Measurements from ENCODE around the gene NOL4L. TPM values are rescaled to one million over a fixed set of nuclear protein-coding genes. Genes with fewer than 3 reads are reported as not detected.

The NOL4L gene
- total RNA-seq, 1 donor from 2014 or later = 44.1 TPM

- no peak for DNase-seq (ENCODE audit: low read depth)
- no peak for TF ChIP-seq CTCF (conservative IDR thresholded peaks at IDR 0.05; ENCODE audit: low read depth, low read length)
- no peak overlapping the region for H3K4me3 ChIP-seq (ENCODE audit: low read depth, low read length)
Observed at GRCh38 chr20:32404017-32404416, 181.1 kb downstream of the NOL4L start.

GRCh38 chr20:32400476-32400875, 184.7 kb downstream of the NOL4L start:
- no peak for DNase-seq (ENCODE audit: low read depth)
- no peak for TF ChIP-seq CTCF (conservative IDR thresholded peaks at IDR 0.05; ENCODE audit: low read depth, low read length)
- H3K4me3 ChIP-seq (ENCODE audit: low read depth, low read length) = no peak overlapping the region

GRCh38 chr20:32397567-32398084, 187.5 kb downstream of the NOL4L start:
- no peak overlapping the region for H3K4me3 ChIP-seq (ENCODE audit: low read depth, low read length)
- no peak for TF ChIP-seq CTCF (conservative IDR thresholded peaks at IDR 0.05; ENCODE audit: low read depth, low read length)
- DNase-seq (ENCODE audit: low read depth) = no peak

- H3K4me3 ChIP-seq (ENCODE audit: low read depth, low read length) = no peak overlapping the region
- no peak for DNase-seq (ENCODE audit: low read depth)
- TF ChIP-seq CTCF (conservative IDR thresholded peaks at IDR 0.05; ENCODE audit: low read depth, low read length) = no peak
Observed at GRCh38 chr20:32396646-32397160, 188.4 kb downstream of the NOL4L start.

GRCh38 chr20:32395066-32395465, 190.1 kb downstream of the NOL4L start:
- DNase-seq (ENCODE audit: low read depth) = no peak
- no peak for TF ChIP-seq CTCF (conservative IDR thresholded peaks at IDR 0.05; ENCODE audit: low read depth, low read length)
- no peak overlapping the region for H3K4me3 ChIP-seq (ENCODE audit: low read depth, low read length)

Other genes with a start within 250 kb of the NOL4L start
- 20.7 and 34.2 TPM in 2 replicates for gene ASXL1, start 227.0 kb downstream of the NOL4L start, total RNA-seq
- not detected in 2 replicates for gene C20orf203, start 88.6 kb upstream of the NOL4L start, total RNA-seq
- 40.1 and 62.1 TPM in 2 replicates for gene COMMD7, start 158.1 kb upstream of the NOL4L start, total RNA-seq
- 14.2 and 21.2 TPM in 2 replicates for gene DNMT3B, start 177.1 kb upstream of the NOL4L start, total RNA-seq
- 114 and 123 TPM in 2 replicates for gene MAPRE1, start 234.6 kb upstream of the NOL4L start, total RNA-seq